Measurements from ENCODE around the gene TAF1C.

TAF1C gene

GRCh38 chr16:84191466-84191865 is 4.6 kb upstream of the TAF1C start:
- H2AFZ ChIP-seq (ENCODE audit: low read length), result no peak overlapping the region
- H3K79me2 ChIP-seq (ENCODE audit: insufficient read depth, low read length), result peaks cover 4% of the 10 kb centered on the region
- H4K20me1 ChIP-seq (ENCODE audit: insufficient read depth, low read length, poor library complexity, severe bottlenecking), result no peaks in the 10 kb centered on the region
- H3K27me3 ChIP-seq (ENCODE audit: insufficient read depth, low read length, poor library complexity, severe bottlenecking), result no peaks in the 10 kb centered on the region
- no peaks in the 10 kb centered on the region for H3K36me3 ChIP-seq (ENCODE audit: insufficient read depth, low read length)
- no peaks in the 10 kb centered on the region for H3K9me3 ChIP-seq (ENCODE audit: insufficient read depth, low read depth, low read length)
- H3K4me2 ChIP-seq (ENCODE audit: low read depth, low read length, poor library complexity, severe bottlenecking), result no peak overlapping the region
- no peaks in the 10 kb centered on the region for H3K4me1 ChIP-seq (ENCODE audit: insufficient read depth, low read length, poor library complexity, severe bottlenecking)
- no peak overlapping the region for H3K4me3 ChIP-seq (ENCODE audit: low read length, poor library complexity, severe bottlenecking)
- TF ChIP-seq EZH2phosphoT487 (IDR thresholded peaks at IDR 0.05; ENCODE audit: borderline replicate concordance) (no peak), CTCF (conservative IDR thresholded peaks at IDR 0.05; ENCODE audit: low read length) (no peak)
- H3K9ac ChIP-seq (ENCODE audit: low read depth, low read length, poor library complexity, severe bottlenecking), result no peak overlapping the region
- H3K9me2 ChIP-seq (replicated peaks; ENCODE audit: low read depth, low read length), result no peaks in the 10 kb centered on the region
- H3F3A ChIP-seq (ENCODE audit: low read depth), result no peaks in the 10 kb centered on the region

GRCh38 chr16:84190731-84191388 is 4.0 kb upstream of the TAF1C start, which contains the start of gene ADAD2:
ADAD2 (plus strand) TSS chr16:84191157; CDS start chr16:84191231, 74 bp downstream.
- peaks cover 10% of the 10 kb centered on the region for H3K79me2 ChIP-seq (ENCODE audit: insufficient read depth, low read length)
- peaks cover 5% of the 10 kb centered on the region for H4K20me1 ChIP-seq (ENCODE audit: insufficient read depth, low read length, poor library complexity, severe bottlenecking)
- no peaks in the 10 kb centered on the region for H3K27me3 ChIP-seq (ENCODE audit: insufficient read depth, low read length, poor library complexity, severe bottlenecking)
- no peak within 1 kb of the TSS for H3K4me3 ChIP-seq (ENCODE audit: low read length, poor library complexity, severe bottlenecking)
- no peaks in the 10 kb centered on the region for H3K36me3 ChIP-seq (ENCODE audit: insufficient read depth, low read length)
- no peak within 1 kb of the TSS for H3K4me2 ChIP-seq (ENCODE audit: low read depth, low read length, poor library complexity, severe bottlenecking)
- H3K9me2 ChIP-seq (replicated peaks; ENCODE audit: low read depth, low read length), result no peaks in the 10 kb centered on the region
- H3K9me3 ChIP-seq (ENCODE audit: insufficient read depth, low read depth, low read length), result no peaks in the 10 kb centered on the region
- no peak within 1 kb of the TSS for H2AFZ ChIP-seq (ENCODE audit: low read length)
- TF ChIP-seq CTCF (conservative IDR thresholded peaks at IDR 0.05; ENCODE audit: low read length) (no peak), EZH2phosphoT487 (IDR thresholded peaks at IDR 0.05; ENCODE audit: borderline replicate concordance) (no peak)
- no peaks in the 10 kb centered on the region for H3F3A ChIP-seq (ENCODE audit: low read depth)
- H3K4me1 ChIP-seq (ENCODE audit: insufficient read depth, low read length, poor library complexity, severe bottlenecking), result peaks cover 3% of the 10 kb centered on the region
- H3K9ac ChIP-seq (ENCODE audit: low read depth, low read length, poor library complexity, severe bottlenecking), result no peak within 1 kb of the TSS

- H3K79me2 ChIP-seq (ENCODE audit: insufficient read depth, low read length), result peaks cover 46% of the 10 kb centered on the region
- peak overlapping the region; percentile 88 for H3K4me2 ChIP-seq (ENCODE audit: low read depth, low read length, poor library complexity, severe bottlenecking)
- no peaks in the 10 kb centered on the region for H3F3A ChIP-seq (ENCODE audit: low read depth)
- peaks cover 14% of the 10 kb centered on the region for H4K20me1 ChIP-seq (ENCODE audit: insufficient read depth, low read length, poor library complexity, severe bottlenecking)
- H3K4me3 ChIP-seq (ENCODE audit: low read length, poor library complexity, severe bottlenecking), result peak overlapping the region; percentile 88
- H3K27me3 ChIP-seq (ENCODE audit: insufficient read depth, low read length, poor library complexity, severe bottlenecking), result no peaks in the 10 kb centered on the region
- H3K4me1 ChIP-seq (ENCODE audit: insufficient read depth, low read length, poor library complexity, severe bottlenecking), result peaks cover 12% of the 10 kb centered on the region
- H3K9me2 ChIP-seq (replicated peaks; ENCODE audit: low read depth, low read length), result no peaks in the 10 kb centered on the region
- H3K9me3 ChIP-seq (ENCODE audit: insufficient read depth, low read depth, low read length), result no peaks in the 10 kb centered on the region
- H2AFZ ChIP-seq (ENCODE audit: low read length), result no peak overlapping the region
- no peak for TF ChIP-seq EZH2phosphoT487 (IDR thresholded peaks at IDR 0.05; ENCODE audit: borderline replicate concordance)
- TF ChIP-seq CTCF (conservative IDR thresholded peaks at IDR 0.05; ENCODE audit: low read length), result no peak
- peak overlapping the region; percentile 85 for H3K9ac ChIP-seq (ENCODE audit: low read depth, low read length, poor library complexity, severe bottlenecking)
- H3K36me3 ChIP-seq (ENCODE audit: insufficient read depth, low read length), result peaks cover 20% of the 10 kb centered on the region; the same call in 1 of the 2 replicates
Observed at GRCh38 chr16:84184775-84185174, 2.1 kb downstream of the TAF1C start.
